CD14-positive monocyte (primary cell): ENCODE results near the gene XXYLT1. TPM values are rescaled to one million over a fixed set of nuclear protein-coding genes. Genes with fewer than 3 reads are reported as not detected.

Experiments used
- DNase-seq, 3 donors: peaks; one replicate each; pipeline ENCODE4 v3.0.0-alpha.2; 2011 to 2022
- H2AFZ ChIP-seq: 2 replicates; pipeline ENCODE4 v1.6.0; 2012; ENCODE audit warnings: mild to moderate bottlenecking, low read depth, low read length, inconsistent platforms; ENCODE audit not compliant: insufficient read depth, poor library complexity, severe bottlenecking
- H3K27ac ChIP-seq, 2 donors: 1 replicate in 1 of 2; 2 replicates in 1 of 2; pipeline ENCODE4 v1.5.1; 2012 to 2013; ENCODE audit warnings: low read length in 2 of 2, control low read depth in 1 of 2, inconsistent platforms in 1 of 2, low read depth in 1 of 2, mild to moderate bottlenecking in 1 of 2
- H3K27me3 ChIP-seq, 2 donors: one replicate each; pipeline versions ENCODE4 v1.6.0 to v1.6.1; 2011 to 2013; ENCODE audit warnings: low read length in 2 of 2; ENCODE audit not compliant: control insufficient read depth in 2 of 2, insufficient read depth in 2 of 2
- H3K36me3 ChIP-seq, 2 donors: replicated peaks in 1 of 2; 1 replicate in 1 of 2; 2 replicates in 1 of 2; pipeline versions ENCODE4 v1.5.1 to v1.6.1; 2012 to 2013; ENCODE audit warnings: low read length in 2 of 2, control low read depth in 1 of 2, inconsistent platforms in 1 of 2, mild to moderate bottlenecking in 1 of 2; ENCODE audit not compliant: insufficient read depth in 2 of 2, control insufficient read depth in 1 of 2
- H3K4me1 ChIP-seq, 2 donors: 1 replicate in 1 of 2; 2 replicates in 1 of 2; pipeline versions ENCODE4 v1.5.1 to v1.6.1; 2012 to 2013; ENCODE audit warnings: low read length in 2 of 2, control low read depth in 1 of 2, inconsistent platforms in 1 of 2, mild to moderate bottlenecking in 1 of 2, moderate library complexity in 1 of 2; ENCODE audit not compliant: insufficient read depth in 2 of 2, control insufficient read depth in 1 of 2
- H3K4me2 ChIP-seq: replicated peaks from 2 replicates; pipeline ENCODE3; 2012; ENCODE audit warnings: low read length, moderate library complexity, mild to moderate bottlenecking; ENCODE audit not compliant: poor library complexity, severe bottlenecking; ENCODE audit errors: extremely low read depth
- H3K4me3 ChIP-seq, 3 experiments: fragments of 200-600 bp in 1 of 3; sonication (generic) in 1 of 3; replicated peaks in 1 of 3; 1 replicate in 2 of 3; 2 replicates in 1 of 3; pipeline ENCODE4 v1.5.1; 2011 to 2013; ENCODE audit warnings: low read length in 3 of 3, mild to moderate bottlenecking in 3 of 3, control low read depth in 2 of 3, low read depth in 2 of 3, inconsistent platforms in 1 of 3, moderate library complexity in 1 of 3
- H3K79me2 ChIP-seq: 2 replicates; pipeline ENCODE4 v1.6.0; 2012; ENCODE audit warnings: mild to moderate bottlenecking, control low read depth, inconsistent platforms, low read length, moderate library complexity; ENCODE audit not compliant: insufficient read depth
- H3K9ac ChIP-seq: 2 replicates; pipeline ENCODE4 v1.6.0; 2017; ENCODE audit warnings: low read length, mild to moderate bottlenecking; ENCODE audit not compliant: insufficient read depth, poor library complexity, severe bottlenecking
- H3K9me3 ChIP-seq, 2 donors: replicated peaks in 1 of 2; 1 replicate in 1 of 2; 2 replicates in 1 of 2; pipeline versions ENCODE4 v1.5.1 to v1.6.1; 2012 to 2013; ENCODE audit warnings: low read length in 2 of 2, control low read depth in 1 of 2; ENCODE audit not compliant: control insufficient read depth in 1 of 2, insufficient read depth in 1 of 2
- H4K20me1 ChIP-seq: 2 replicates; pipeline ENCODE4 v1.6.0; 2012; ENCODE audit warnings: mild to moderate bottlenecking, low read length, control low read depth, moderate library complexity; ENCODE audit not compliant: insufficient read depth
- H3K27ac Mint-ChIP-seq, 7 donors: one replicate each; pipeline ENCODE4 v1.8.0; 2020; ENCODE audit warnings: mild to moderate bottlenecking in 7 of 7, mixed read lengths in 7 of 7, moderate library complexity in 6 of 7, inconsistent platforms in 2 of 7
- H3K27me3 Mint-ChIP-seq, 3 donors: one replicate each; pipeline ENCODE4 v1.8.0; 2021 to 2022; ENCODE audit warnings: low read depth in 3 of 3, mild to moderate bottlenecking in 3 of 3, mixed read lengths in 3 of 3, moderate library complexity in 3 of 3, inconsistent platforms in 1 of 3
- H3K36me3 Mint-ChIP-seq, 2 donors: one replicate each; pipeline ENCODE4 v1.8.0; 2020; ENCODE audit warnings: mixed read lengths in 2 of 2, inconsistent platforms in 1 of 2, mild to moderate bottlenecking in 1 of 2
- H3K4me1 Mint-ChIP-seq: one replicate; pipeline ENCODE4 v1.8.0; 2020; ENCODE audit warnings: mild to moderate bottlenecking, mixed read lengths
- H3K4me3 Mint-ChIP-seq, 2 donors: one replicate each; pipeline ENCODE4 v1.8.0; 2020; ENCODE audit warnings: mild to moderate bottlenecking in 2 of 2, mixed read lengths in 2 of 2, moderate library complexity in 1 of 2
- H3K9me3 Mint-ChIP-seq, 7 donors: one replicate each; pipeline ENCODE4 v1.8.0; 2020 to 2022; ENCODE audit warnings: mixed read lengths in 7 of 7, mild to moderate bottlenecking in 6 of 7, moderate library complexity in 6 of 7, inconsistent platforms in 2 of 7
- WGBS: methylation state at CpG from one replicate; pipeline ENCODE4 v1.1.5; 2013; ENCODE audit warnings: missing lambda C conversion rate; ENCODE audit not compliant: insufficient coverage; 5-methylcytosine and 5-hydroxymethylcytosine counted together
- intact Hi-C, 2 donors: fragments of 100-400 bp; cut with micrococcal nuclease; formaldehyde crosslinking; loops; one replicate each; pipeline versions ENCODE4 v1.15.0 to v1.15.1; 2023
- polyA plus RNA-seq, 3 donors: library from polyadenylated mRNA; depleted of rRNA in 1 of 3; unstranded in 2 of 3; stranded (reverse) in 1 of 3; fragments of 300-500 nt in 2 of 3; fragments of >200 nt in 1 of 3; fragmentation: Illumina TruSeq in 2 of 3; gene quantifications; 1 replicate in 2 of 3; 2 replicates in 1 of 3; pipeline ENCODE4 v1.2.3, GENCODE V29; 2012 to 2021
- TF ChIP-seq, protein P1 (sequence below): fragments of 200-600 bp; IDR thresholded peaks from one replicate; pipeline ENCODE4 v1.8.0; 2022; ENCODE audit warnings: antibody characterized with exemption, mild to moderate bottlenecking

XXYLT1 gene
- polyA plus RNA-seq, 3 donors: 11.8 to 13.5 (median 13.2) TPM

DNA sequence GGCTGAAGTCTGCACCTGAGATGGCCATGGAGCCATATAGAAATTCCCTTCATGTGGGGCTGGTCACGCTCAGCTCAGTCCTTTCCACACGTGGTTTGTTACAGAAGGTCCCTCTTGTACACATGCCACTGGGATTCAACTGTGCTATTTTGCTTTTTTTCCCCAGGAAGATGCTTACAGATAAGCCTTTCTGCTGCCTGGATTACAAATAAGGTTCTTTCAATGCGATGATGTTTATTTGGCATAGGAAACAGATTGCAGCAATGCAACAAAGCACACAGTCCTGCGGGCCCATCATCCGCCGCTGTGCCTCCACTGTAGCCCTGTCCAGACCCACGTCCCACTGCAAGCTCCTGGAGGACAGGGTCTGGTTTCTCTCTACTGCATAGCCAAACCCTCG lies 124.8 kb downstream of the XXYLT1 start:
- H4K20me1 ChIP-seq: no peaks in the 10 kb centered on the region
- H2AFZ ChIP-seq: no peak overlapping the region
- Mint-ChIP-seq H3K27ac (no peak overlapping the region), H3K9me3 (peaks cover 0 to 3% (median under 1%) of the 10 kb centered on the region in 7 donors), H3K27me3 (peaks cover 8 to 11% (median 10%) of the 10 kb centered on the region in 3 donors), H3K4me1 (peaks cover 54% of the 10 kb centered on the region), H3K4me3 (peak overlapping the region in 1 of 2 donors; percentile 24), H3K36me3 (peaks cover 8% of the 10 kb centered on the region in 2 donors)
- no peaks in the 10 kb centered on the region for H3K27me3 ChIP-seq
- WGBS: 81% methylated on average over 8 of the region's 8 CpGs
- DNase-seq: no peak
- peaks cover 38 to 51% of the 10 kb centered on the region in 2 donors for H3K4me1 ChIP-seq
- no peak overlapping the region for H3K4me3 ChIP-seq
- H3K9me3 ChIP-seq: no peaks in the 10 kb centered on the region
- H3K9ac ChIP-seq: no peak overlapping the region
- H3K4me2 ChIP-seq: no peak overlapping the region
- intact Hi-C loops: no loop called here
- H3K36me3 ChIP-seq: no peaks in the 10 kb centered on the region
- no peaks in the 10 kb centered on the region for H3K79me2 ChIP-seq
- no peak overlapping the region for H3K27ac ChIP-seq
- TF ChIP-seq, protein P1, sequence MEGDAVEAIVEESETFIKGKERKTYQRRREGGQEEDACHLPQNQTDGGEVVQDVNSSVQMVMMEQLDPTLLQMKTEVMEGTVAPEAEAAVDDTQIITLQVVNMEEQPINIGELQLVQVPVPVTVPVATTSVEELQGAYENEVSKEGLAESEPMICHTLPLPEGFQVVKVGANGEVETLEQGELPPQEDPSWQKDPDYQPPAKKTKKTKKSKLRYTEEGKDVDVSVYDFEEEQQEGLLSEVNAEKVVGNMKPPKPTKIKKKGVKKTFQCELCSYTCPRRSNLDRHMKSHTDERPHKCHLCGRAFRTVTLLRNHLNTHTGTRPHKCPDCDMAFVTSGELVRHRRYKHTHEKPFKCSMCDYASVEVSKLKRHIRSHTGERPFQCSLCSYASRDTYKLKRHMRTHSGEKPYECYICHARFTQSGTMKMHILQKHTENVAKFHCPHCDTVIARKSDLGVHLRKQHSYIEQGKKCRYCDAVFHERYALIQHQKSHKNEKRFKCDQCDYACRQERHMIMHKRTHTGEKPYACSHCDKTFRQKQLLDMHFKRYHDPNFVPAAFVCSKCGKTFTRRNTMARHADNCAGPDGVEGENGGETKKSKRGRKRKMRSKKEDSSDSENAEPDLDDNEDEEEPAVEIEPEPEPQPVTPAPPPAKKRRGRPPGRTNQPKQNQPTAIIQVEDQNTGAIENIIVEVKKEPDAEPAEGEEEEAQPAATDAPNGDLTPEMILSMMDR: no peak

DNA sequence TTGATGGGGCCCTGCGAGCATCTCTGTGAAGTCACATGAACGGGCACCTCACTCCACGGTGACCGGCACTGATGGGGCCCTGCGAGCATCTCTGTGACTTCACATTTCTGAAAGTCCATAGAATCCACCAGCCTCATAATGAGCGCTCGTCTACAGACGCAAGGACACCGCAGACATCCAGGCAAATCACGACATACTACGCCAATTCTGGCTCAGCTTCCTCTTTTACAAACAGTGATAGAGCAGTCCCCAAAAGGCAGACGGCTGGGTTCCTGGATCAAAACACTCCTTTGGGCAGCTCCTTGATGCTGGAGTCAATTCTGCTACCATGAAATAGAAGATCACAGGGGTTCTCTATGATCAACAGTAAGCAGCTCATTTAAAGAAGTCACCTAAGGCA lies 125.4 kb downstream of the XXYLT1 start:
- Mint-ChIP-seq H3K4me3 (no peak overlapping the region), H3K27ac (peak overlapping the region in 3 of 7 donors; percentile 54 to 70 (median 66)), H3K36me3 (peaks cover 13 to 14% of the 10 kb centered on the region in 2 donors), H3K4me1 (peaks cover 49% of the 10 kb centered on the region), H3K27me3 (peaks cover 8 to 11% (median 10%) of the 10 kb centered on the region in 3 donors), H3K9me3 (peaks cover 3 to 9% (median 6%) of the 10 kb centered on the region in 7 donors)
- Histone ChIP-seq H3K9me3 (peaks cover 5% of the 10 kb centered on the region in 2 donors), H3K27me3 (no peaks in the 10 kb centered on the region), H3K9ac (no peak overlapping the region), H3K79me2 (no peaks in the 10 kb centered on the region), H3K4me1 (peaks cover 35 to 45% of the 10 kb centered on the region in 2 donors), H2AFZ (no peak overlapping the region), H3K36me3 (peaks cover 0 to 5% of the 10 kb centered on the region in 2 donors), H3K4me2 (no peak overlapping the region), H3K4me3 (no peak overlapping the region), H4K20me1 (no peaks in the 10 kb centered on the region), H3K27ac (no peak overlapping the region)
- intact Hi-C loops: no loop called here
- WGBS: 67% methylated on average over 8 of the region's 12 CpGs
- DNase-seq: no peak
- TF ChIP-seq, protein P1: no peak
